ENCODE measurements around the gene JPH2. TPM values are rescaled to one million over a fixed set of nuclear protein-coding genes. Genes with fewer than 3 reads are reported as not detected.

Gene JPH2
- total RNA-seq, 4 donors from 2014 or later = 173 to 442 (median 242) TPM

- peak overlapping the region in 1 of 2 donors; percentile 1 for H3K4me3 ChIP-seq
These were observed 20.5 kb downstream of the JPH2 start for GRCh38 chr20:44166477-44166876.

GRCh38 chr20:44166008-44166407, 21.0 kb downstream of the JPH2 start:
- TF ChIP-seq CTCF (IDR thresholded peaks at IDR 0.05) (no peak), POLR2AphosphoS5 (IDR thresholded peaks at IDR 0.05) (no peak), POLR2A (IDR thresholded peaks at IDR 0.05) (no peak), EP300 (IDR thresholded peaks at IDR 0.05) (no peak)
- peak; percentile 31 for ATAC-seq
- peak overlapping the region; percentile 88 to 96 (median 94) for H3K27ac ChIP-seq

More at GRCh38 chr20:44166477-44166876, 20.5 kb downstream of the JPH2 start:
- peak overlapping the region; percentile 88 to 96 (median 94) for H3K27ac ChIP-seq
- H3K9me3 ChIP-seq = no peaks in the 10 kb centered on the region
- H3K27me3 ChIP-seq = no peaks in the 10 kb centered on the region
- peaks cover 0 to 82% (median 8%) of the 10 kb centered on the region in 3 donors for H3K4me1 ChIP-seq
- TF ChIP-seq EP300 (IDR thresholded peaks at IDR 0.05) (no peak), POLR2AphosphoS5 (IDR thresholded peaks at IDR 0.05) (peak; percentile 46), POLR2A (IDR thresholded peaks at IDR 0.05) (no peak), CTCF (IDR thresholded peaks at IDR 0.05) (no peak)
- 0% methylated on average over 1 of the region's 4 CpGs; no CpG with 5 or more reads in 1 of the 2 donors for WGBS, 2 donors (ENCODE audit: low coverage in 1 of 2)
- H3K36me3 ChIP-seq = no peaks in the 10 kb centered on the region
- peak; percentile 80 for ATAC-seq

GRCh38 chr20:44160133-44160532, 26.9 kb downstream of the JPH2 start:
- ATAC-seq = no peak
- TF ChIP-seq POLR2A (IDR thresholded peaks at IDR 0.05) (no peak), EP300 (IDR thresholded peaks at IDR 0.05) (no peak), CTCF (IDR thresholded peaks at IDR 0.05) (no peak), POLR2AphosphoS5 (IDR thresholded peaks at IDR 0.05) (no peak)
- H3K36me3 ChIP-seq = peaks cover 0 to 26% of the 10 kb centered on the region in 2 donors
- no peaks in the 10 kb centered on the region for H3K9me3 ChIP-seq
- peak overlapping the region in 3 of 4 donors; percentile 79 to 95 (median 89) for H3K27ac ChIP-seq
- WGBS, 2 donors (ENCODE audit: low coverage in 1 of 2) = 65 to 94% methylated on average over 5 to 6 of the region's 56 CpGs
- no peaks in the 10 kb centered on the region for H3K27me3 ChIP-seq
- no peak overlapping the region for H3K4me3 ChIP-seq
- H3K4me1 ChIP-seq = peaks cover 0 to 61% (median 0%) of the 10 kb centered on the region in 3 donors

More at GRCh38 chr20:44166008-44166407, 21.0 kb downstream of the JPH2 start:
- no peaks in the 10 kb centered on the region for H3K9me3 ChIP-seq
- H3K4me3 ChIP-seq = peak overlapping the region in 1 of 2 donors; percentile 1
- H3K4me1 ChIP-seq = peaks cover 0 to 81% (median 8%) of the 10 kb centered on the region in 3 donors
- whole genome bisulfite sequencing, 2 donors (ENCODE audit: low coverage in 1 of 2) = 29 to 35% methylated on average over 4 of the region's 4 CpGs
- no peaks in the 10 kb centered on the region for H3K27me3 ChIP-seq
- H3K36me3 ChIP-seq = no peaks in the 10 kb centered on the region

- H3K4me3 ChIP-seq = no peak overlapping the region
- ATAC-seq = no peak
- 80% methylated on average over 1 of the region's 50 CpGs; no CpG with 5 or more reads in 1 of the 2 donors for WGBS, 2 donors (ENCODE audit: low coverage in 1 of 2)
- peak overlapping the region in 3 of 4 donors; percentile 79 to 95 (median 89) for H3K27ac ChIP-seq
- H3K4me1 ChIP-seq = peaks cover 0 to 61% (median 0%) of the 10 kb centered on the region in 3 donors
- no peak for TF ChIP-seq POLR2A (IDR thresholded peaks at IDR 0.05)
- TF ChIP-seq CTCF (IDR thresholded peaks at IDR 0.05) = no peak
- TF ChIP-seq EP300 (IDR thresholded peaks at IDR 0.05) = no peak
- TF ChIP-seq POLR2AphosphoS5 (IDR thresholded peaks at IDR 0.05) = no peak
- H3K27me3 ChIP-seq = no peaks in the 10 kb centered on the region
- peaks cover 0 to 26% of the 10 kb centered on the region in 2 donors for H3K36me3 ChIP-seq
- H3K9me3 ChIP-seq = no peaks in the 10 kb centered on the region
These were observed 27.3 kb downstream of the JPH2 start for GRCh38 chr20:44159711-44160110.

- TF ChIP-seq POLR2AphosphoS5 (IDR thresholded peaks at IDR 0.05) (no peak), POLR2A (IDR thresholded peaks at IDR 0.05) (no peak), EP300 (IDR thresholded peaks at IDR 0.05) (no peak), CTCF (IDR thresholded peaks at IDR 0.05) (no peak)
- Histone ChIP-seq H3K4me1 (peaks cover 0 to 61% (median 0%) of the 10 kb centered on the region in 3 donors), H3K36me3 (peaks cover 0 to 26% of the 10 kb centered on the region in 2 donors), H3K27ac (peak overlapping the region in 3 of 4 donors; percentile 79 to 95 (median 89)), H3K4me3 (no peak overlapping the region), H3K9me3 (no peaks in the 10 kb centered on the region), H3K27me3 (no peaks in the 10 kb centered on the region)
- no peak for ATAC-seq
- WGBS, 2 donors (ENCODE audit: low coverage in 1 of 2) = 38 to 53% methylated on average over 1 to 2 of the region's 2 CpGs
These were observed 27.9 kb downstream of the JPH2 start for GRCh38 chr20:44159125-44159524.
